Heart left ventricle (tissue), 16 donors: Measurements from ENCODE around the gene MAP4K2. TPM values are rescaled to one million over a fixed set of nuclear protein-coding genes. Genes with fewer than 3 reads are reported as not detected.

Source experiments
- ATAC-seq, 4 donors: fragments of 200-7000 bp; cut with Tn5 transposase; one replicate each; pipeline ENCODE4 v1.9.1; 2020 to 2022; ENCODE audit warnings: moderate library complexity in 4 of 4, mild to moderate bottlenecking in 3 of 4, moderate number of reproducible peaks in 1 of 4
- DNase-seq, 5 donors: peaks; one replicate each; pipeline ENCODE4 v3.0.0-alpha.2; 2020
- H3K27ac ChIP-seq, 12 donors: fragments of 200-600 bp; sonication (generic) in 4 of 12; one replicate each; pipeline versions ENCODE4 v1.5.0 to v1.8.0; 2016 to 2022; ENCODE audit warnings: mild to moderate bottlenecking in 2 of 12
- H3K27me3 ChIP-seq, 9 donors: fragments of 200-600 bp; sonication (generic) in 2 of 9; one replicate each; pipeline versions ENCODE4 v1.5.1 to v1.8.0; 2016 to 2022; ENCODE audit warnings: mild to moderate bottlenecking in 3 of 9
- H3K36me3 ChIP-seq, 9 donors: fragments of 200-600 bp; sonication (generic) in 2 of 9; one replicate each; pipeline versions ENCODE4 v1.5.0 to v1.8.0; 2018 to 2022; ENCODE audit warnings: mild to moderate bottlenecking in 2 of 9
- H3K4me1 ChIP-seq, 12 donors: fragments of 200-600 bp; sonication (generic) in 4 of 12; one replicate each; pipeline versions ENCODE4 v1.5.0 to v1.8.0; 2016 to 2022; ENCODE audit warnings: mild to moderate bottlenecking in 3 of 12
- H3K4me3 ChIP-seq, 12 donors: fragments of 200-600 bp; sonication (generic) in 4 of 12; one replicate each; pipeline versions ENCODE4 v1.5.0 to v1.8.0; 2017 to 2022; ENCODE audit warnings: mild to moderate bottlenecking in 9 of 12, moderate library complexity in 4 of 12
- H3K9me3 ChIP-seq, 12 donors: fragments of 200-600 bp; sonication (generic) in 4 of 12; one replicate each; pipeline versions ENCODE4 v1.5.0 to v1.8.0; 2016 to 2022; ENCODE audit warnings: mild to moderate bottlenecking in 1 of 12
- POLR2A ChIP-seq, 2 donors: fragments of 450-650 bp; IDR thresholded peaks; one replicate each; pipeline ENCODE4 v1.6.1; 2017; ENCODE audit warnings: antibody characterized with exemption in 2 of 2, mild to moderate bottlenecking in 2 of 2, moderate library complexity in 2 of 2
- WGBS, 4 donors: extraction: QIAGEN DNeasy Blood & Tissue Kit in 2 of 4; methylation state at CpG; one replicate each; pipeline versions ENCODE4 v1.1.5 to v1.1.7; 2013 to 2018; 5-methylcytosine and 5-hydroxymethylcytosine counted together
- intact Hi-C, 10 donors: fragments of 100-400 bp; cut with DNase I; formaldehyde crosslinking; loops; one replicate each; pipeline versions ENCODE4 v1.11.1 to v1.14.2; 2022
- polyA plus RNA-seq, 2 donors: library from polyadenylated mRNA; stranded (reverse); fragments of 200-250 nt; gene quantifications; one replicate each; pipeline ENCODE4 v1.2.3, GENCODE V29; 2013
- total RNA-seq, 9 donors: library from RNA; depleted of rRNA in 2 of 9; stranded (reverse); fragments of >200 nt in 2 of 9; fragmentation: NEBNext Ultra II Directional in 3 of 9; extraction: Animal tissue kit (Norgen Biotek cat#: 25700) in 3 of 9; gene quantifications; one replicate each; pipeline versions ENCODE4 v1.1.0 to v1.2.4, GENCODE V29; 2016 to 2023
- TF ChIP-seq, protein P1 (sequence below), 12 donors: fragments of 200-600 bp; sonication (generic) in 4 of 12; IDR thresholded peaks; one replicate each; pipeline versions ENCODE4 v1.5.0 to v1.8.0; 2018 to 2022; ENCODE audit warnings: antibody characterized with exemption in 12 of 12, mild to moderate bottlenecking in 5 of 12
- donor health status: ischemic (EF 13 %, LVEDD 7.1; RV severe dilation, severe dysfunction).
- donor health status: healthy with polysubstance abuse.
- donor health status: DM: no; HTN: yes; CAD: no.
- donor health status: DM: no; HTN: no; CAD: no.
- donor health status: ischemic (EF 25% LVEDD 6.9; RV normal size, moderate dysfunction).
- donor health status: ischemic (EF 25% LVEDD 5.7; RV mildly dilated, moderate dysfunction).
- donor health status: healthy.
- donor health status: DM: yes; HTN: yes; CAD: no.
- donor health status: ischemic (EF 35%, LVEDD 5.7; RV mildly dilated, moderate dysfunction).
- donor health status: nonischemic (EF 11% LVEDD 7.7; RV severe dilation, severe dysfunction).
- donor health status: DM: yes; HTN: yes; CAD: no.
- donor health status: PGD.
- donor health status: ischemic (EF 29% LVEDD 5.4; RV normal size, mild dysfunction).
- donor health status: nonischemic (EF 23%, LVEDD 6.1; RV moderate dilation, normal function).

The MAP4K2 gene
- total and polyA plus RNA-seq, 11 donors, result 7.0 to 27.5 (median 8.6) TPM

DNA sequence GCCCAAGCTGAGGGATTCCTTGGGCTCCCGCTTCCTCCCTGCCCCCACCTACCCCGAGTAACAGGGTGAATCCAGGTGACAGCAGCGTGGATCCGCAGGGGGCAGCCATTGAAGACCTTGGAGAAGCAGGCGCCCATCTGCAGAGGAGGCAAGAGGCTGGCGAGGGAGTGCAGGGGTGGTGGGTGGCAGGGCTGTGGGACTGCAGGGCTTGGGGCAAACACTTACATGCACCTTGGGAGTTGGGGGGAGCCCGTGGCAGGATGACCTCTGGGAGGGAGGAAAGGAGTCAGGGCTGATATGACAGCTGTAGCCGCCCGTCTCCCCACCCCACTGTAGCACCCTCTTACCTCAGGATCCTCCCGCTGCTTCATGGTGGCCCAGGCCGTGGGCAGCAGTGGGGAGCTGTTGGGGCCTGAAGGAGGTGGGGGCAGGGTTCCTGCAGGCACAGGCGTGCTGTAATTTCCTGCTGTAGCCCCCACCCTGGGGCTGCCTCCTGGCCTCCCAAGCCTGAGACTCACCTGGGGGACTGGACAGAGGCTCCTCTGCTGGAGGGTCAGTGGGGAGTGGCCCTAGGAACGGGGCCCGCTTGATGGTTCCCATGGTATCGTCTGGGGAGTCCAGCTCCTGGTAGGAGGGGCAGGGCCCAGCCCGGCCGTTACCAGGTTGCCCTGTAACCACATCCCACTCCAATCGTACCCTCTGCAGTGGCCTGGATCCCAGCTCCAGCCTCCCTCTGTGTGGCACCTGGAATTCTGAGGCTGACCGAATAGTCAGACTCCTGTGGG is 6.1 kb downstream of the MAP4K2 start:
- Histone ChIP-seq H3K9me3 (no peaks in the 10 kb centered on the region), H3K4me1 (peaks cover 0 to 37% (median 9%) of the 10 kb centered on the region in 12 donors), H3K27ac (no peak overlapping the region), H3K36me3 (peaks cover 0 to 30% (median 15%) of the 10 kb centered on the region in 9 donors), H3K4me3 (no peak overlapping the region), H3K27me3 (no peaks in the 10 kb centered on the region)
- TF ChIP-seq, protein P1, sequence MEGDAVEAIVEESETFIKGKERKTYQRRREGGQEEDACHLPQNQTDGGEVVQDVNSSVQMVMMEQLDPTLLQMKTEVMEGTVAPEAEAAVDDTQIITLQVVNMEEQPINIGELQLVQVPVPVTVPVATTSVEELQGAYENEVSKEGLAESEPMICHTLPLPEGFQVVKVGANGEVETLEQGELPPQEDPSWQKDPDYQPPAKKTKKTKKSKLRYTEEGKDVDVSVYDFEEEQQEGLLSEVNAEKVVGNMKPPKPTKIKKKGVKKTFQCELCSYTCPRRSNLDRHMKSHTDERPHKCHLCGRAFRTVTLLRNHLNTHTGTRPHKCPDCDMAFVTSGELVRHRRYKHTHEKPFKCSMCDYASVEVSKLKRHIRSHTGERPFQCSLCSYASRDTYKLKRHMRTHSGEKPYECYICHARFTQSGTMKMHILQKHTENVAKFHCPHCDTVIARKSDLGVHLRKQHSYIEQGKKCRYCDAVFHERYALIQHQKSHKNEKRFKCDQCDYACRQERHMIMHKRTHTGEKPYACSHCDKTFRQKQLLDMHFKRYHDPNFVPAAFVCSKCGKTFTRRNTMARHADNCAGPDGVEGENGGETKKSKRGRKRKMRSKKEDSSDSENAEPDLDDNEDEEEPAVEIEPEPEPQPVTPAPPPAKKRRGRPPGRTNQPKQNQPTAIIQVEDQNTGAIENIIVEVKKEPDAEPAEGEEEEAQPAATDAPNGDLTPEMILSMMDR (IDR thresholded peaks at IDR 0.05), result no peak
- no peak for TF ChIP-seq POLR2A (IDR thresholded peaks at IDR 0.05)
- intact Hi-C loops, result no loop called here
- ATAC-seq (no peak), DNase-seq (no peak)
- 87 to 93% (median 91%) methylated on average over 11 to 19 of the region's 19 CpGs for WGBS, 4 donors

- DNase-seq (no peak), ATAC-seq (no peak)
- TF ChIP-seq, protein P1 (IDR thresholded peaks at IDR 0.05), result no peak
- no peak for TF ChIP-seq POLR2A (IDR thresholded peaks at IDR 0.05)
- Histone ChIP-seq H3K36me3 (peaks cover 0 to 38% (median 15%) of the 10 kb centered on the region in 9 donors), H3K4me3 (no peak overlapping the region), H3K9me3 (no peaks in the 10 kb centered on the region), H3K27ac (no peak overlapping the region), H3K27me3 (no peaks in the 10 kb centered on the region), H3K4me1 (peaks cover 0 to 30% (median 5%) of the 10 kb centered on the region in 12 donors)
- 82 to 90% (median 86%) methylated on average over 15 to 19 of the region's 19 CpGs for WGBS, 4 donors
- intact Hi-C loops, result no loop called here
Observed at GRCh38 chr11:64796047-64796756, 6.8 kb downstream of the MAP4K2 start.

GRCh38 chr11:64794526-64794925 is 8.5 kb downstream of the MAP4K2 start:
- no peak for TF ChIP-seq POLR2A (IDR thresholded peaks at IDR 0.05)
- TF ChIP-seq, protein P1 (IDR thresholded peaks at IDR 0.05), result no peak
- WGBS, 4 donors, result 93 to 97% (median 96%) methylated on average over 10 of the region's 10 CpGs
- H3K4me1 ChIP-seq, result peaks cover 0 to 16% (median 5%) of the 10 kb centered on the region in 12 donors
- peaks cover 0 to 51% (median 26%) of the 10 kb centered on the region in 9 donors for H3K36me3 ChIP-seq
- ATAC-seq (no peak), DNase-seq (no peak)
- peak overlapping the region in 2 of 12 donors; percentile 6 to 68 for H3K27ac ChIP-seq
- H3K9me3 ChIP-seq, result no peaks in the 10 kb centered on the region
- H3K27me3 ChIP-seq, result no peaks in the 10 kb centered on the region
- intact Hi-C loops, result loop anchor here in 1 of 10 donors (5.0 kb wide), 1 partner anchor 98 kb away; no protein-coding TSS in a partner anchor
- H3K4me3 ChIP-seq, result no peak overlapping the region
